Neural progenitor cell (in vitro differentiated cells): ENCODE results near the gene LMTK2.

Experiments used
- EZH2 ChIP-seq: fragments of 200-600 bp; sonication (generic); IDR thresholded peaks from 2 replicates; pipeline ENCODE4 v1.6.1; 2017; ENCODE audit warnings: antibody characterized with exemption, mild to moderate bottlenecking, moderate library complexity
- EZH2phosphoT487 ChIP-seq: fragments of 200-600 bp; sonication (generic); IDR thresholded peaks from 2 replicates; pipeline ENCODE4 v1.6.1; 2017; ENCODE audit warnings: antibody characterized with exemption
- TF ChIP-seq, protein P1 (sequence below): fragments of 200-600 bp; sonication (generic); IDR thresholded peaks from 2 replicates; pipeline ENCODE4 v1.5.1; 2017; ENCODE audit warnings: antibody characterized with exemption, mild to moderate bottlenecking

DNA sequence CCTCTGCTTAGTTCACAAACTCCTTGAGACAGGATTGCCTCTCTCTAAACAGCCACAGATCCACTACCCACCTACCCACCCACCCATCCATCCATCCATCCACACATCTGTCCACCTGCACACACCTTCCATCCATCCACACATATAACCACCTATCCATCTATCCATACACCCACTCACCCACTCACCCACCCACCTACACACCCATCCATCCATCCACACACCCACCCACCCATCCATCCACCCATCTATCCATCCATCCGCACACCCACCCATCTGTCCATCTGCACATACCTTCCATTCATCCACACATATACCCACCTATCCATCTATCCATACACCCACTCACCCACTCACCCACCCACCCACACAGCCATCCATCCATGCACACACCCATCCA is 135.7 kb downstream of the LMTK2 start:
- TF ChIP-seq, protein P1, sequence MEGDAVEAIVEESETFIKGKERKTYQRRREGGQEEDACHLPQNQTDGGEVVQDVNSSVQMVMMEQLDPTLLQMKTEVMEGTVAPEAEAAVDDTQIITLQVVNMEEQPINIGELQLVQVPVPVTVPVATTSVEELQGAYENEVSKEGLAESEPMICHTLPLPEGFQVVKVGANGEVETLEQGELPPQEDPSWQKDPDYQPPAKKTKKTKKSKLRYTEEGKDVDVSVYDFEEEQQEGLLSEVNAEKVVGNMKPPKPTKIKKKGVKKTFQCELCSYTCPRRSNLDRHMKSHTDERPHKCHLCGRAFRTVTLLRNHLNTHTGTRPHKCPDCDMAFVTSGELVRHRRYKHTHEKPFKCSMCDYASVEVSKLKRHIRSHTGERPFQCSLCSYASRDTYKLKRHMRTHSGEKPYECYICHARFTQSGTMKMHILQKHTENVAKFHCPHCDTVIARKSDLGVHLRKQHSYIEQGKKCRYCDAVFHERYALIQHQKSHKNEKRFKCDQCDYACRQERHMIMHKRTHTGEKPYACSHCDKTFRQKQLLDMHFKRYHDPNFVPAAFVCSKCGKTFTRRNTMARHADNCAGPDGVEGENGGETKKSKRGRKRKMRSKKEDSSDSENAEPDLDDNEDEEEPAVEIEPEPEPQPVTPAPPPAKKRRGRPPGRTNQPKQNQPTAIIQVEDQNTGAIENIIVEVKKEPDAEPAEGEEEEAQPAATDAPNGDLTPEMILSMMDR = no peak
- no peak for TF ChIP-seq EZH2phosphoT487
- no peak for TF ChIP-seq EZH2
